ENCODE results near the gene PLCL2.
"Not testable (repeated sequence)": the region's sequence is repeated elsewhere in the genome, so short reads cannot be mapped to it uniquely, and the experiment has no call there.

The PLCL2 gene

GRCh38 chr3:16978921-16979271 lies 94.1 kb downstream of the PLCL2 start:
- no peak for DNase-seq (ENCODE audit: low spot score in 2 of 2)
- Mint-ChIP-seq H3K4me1 (peaks cover 62% of the 10 kb centered on the region), H3K36me3 (ENCODE audit: insufficient read depth) (peaks cover 2% of the 10 kb centered on the region), H3K4me3 (no peak overlapping the region), H3K9me3 (no peaks in the 10 kb centered on the region), H3K27me3 (no peaks in the 10 kb centered on the region), H3K27ac (ENCODE audit: low read depth) (no peak overlapping the region)
- no peak for ATAC-seq (replicated peaks; ENCODE audit: extremely low read depth, poor library complexity, severe bottlenecking)

GRCh38 chr3:16979769-16980515 lies 95.2 kb downstream of the PLCL2 start:
- DNase-seq (ENCODE audit: low spot score in 2 of 2); H3K4me3 Mint-ChIP-seq; H3K27me3 Mint-ChIP-seq; H3K36me3 Mint-ChIP-seq (ENCODE audit: insufficient read depth); H3K9me3 Mint-ChIP-seq; H3K27ac Mint-ChIP-seq (ENCODE audit: low read depth); ATAC-seq (replicated peaks; ENCODE audit: extremely low read depth, poor library complexity, severe bottlenecking): not testable (repeated sequence)
- peaks cover 52% of the 10 kb centered on the region for H3K4me1 Mint-ChIP-seq

DNA sequence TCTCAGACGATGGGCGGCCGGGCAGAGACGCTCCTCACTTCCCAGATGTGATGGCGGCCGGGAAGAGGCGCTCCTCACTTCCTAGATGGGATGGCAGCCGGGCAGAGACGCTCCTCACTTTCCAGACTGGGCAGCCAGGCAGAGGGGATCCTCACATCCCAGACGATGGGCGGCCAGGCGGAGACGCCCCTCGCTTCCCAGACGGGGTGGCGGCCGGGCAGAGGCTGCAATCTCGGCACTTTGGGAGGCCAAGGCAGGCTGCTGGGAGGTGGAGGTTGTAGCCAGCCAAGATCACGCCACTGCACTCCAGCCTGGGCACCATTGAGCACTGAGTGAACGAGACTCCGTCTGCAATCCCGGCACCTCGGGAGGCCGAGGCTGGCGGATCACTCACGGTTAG lies 95.8 kb downstream of the PLCL2 start:
- H3K9me3 Mint-ChIP-seq; H3K4me3 Mint-ChIP-seq; H3K36me3 Mint-ChIP-seq (ENCODE audit: insufficient read depth); ATAC-seq (replicated peaks; ENCODE audit: extremely low read depth, poor library complexity, severe bottlenecking); DNase-seq (ENCODE audit: low spot score in 2 of 2); H3K27me3 Mint-ChIP-seq; H3K27ac Mint-ChIP-seq (ENCODE audit: low read depth): not testable (repeated sequence)
- peaks cover 52% of the 10 kb centered on the region for H3K4me1 Mint-ChIP-seq

DNA sequence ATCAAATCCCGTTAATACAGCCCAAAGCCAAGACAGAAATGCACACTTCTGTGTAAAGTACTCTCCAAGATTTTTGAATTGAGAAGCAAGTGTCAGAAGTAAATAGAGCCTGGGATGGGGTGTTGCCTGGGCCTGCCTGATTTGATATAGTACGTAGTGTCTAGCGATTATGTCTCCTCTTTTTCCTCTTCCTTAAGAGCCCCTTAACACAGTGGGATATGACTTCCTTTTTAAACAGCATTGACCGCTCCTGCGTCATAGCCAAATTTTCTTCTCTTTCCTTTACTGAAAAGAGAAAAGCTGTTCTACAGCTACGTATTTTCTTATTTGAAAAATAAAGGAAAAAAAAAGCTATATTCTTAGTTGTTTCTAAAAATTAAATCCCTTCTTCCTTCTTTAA lies 97.7 kb downstream of the PLCL2 start:
- H3K27ac Mint-ChIP-seq (ENCODE audit: low read depth), result no peak overlapping the region
- H3K9me3 Mint-ChIP-seq, result no peaks in the 10 kb centered on the region
- H3K27me3 Mint-ChIP-seq, result no peaks in the 10 kb centered on the region
- no peak for DNase-seq (ENCODE audit: low spot score in 2 of 2)
- peaks cover 2% of the 10 kb centered on the region for H3K36me3 Mint-ChIP-seq (ENCODE audit: insufficient read depth)
- no peak for ATAC-seq (replicated peaks; ENCODE audit: extremely low read depth, poor library complexity, severe bottlenecking)
- H3K4me3 Mint-ChIP-seq, result no peak overlapping the region
- H3K4me1 Mint-ChIP-seq, result peaks cover 46% of the 10 kb centered on the region

- no peak for DNase-seq (ENCODE audit: low spot score in 2 of 2)
- peaks cover 2% of the 10 kb centered on the region for H3K36me3 Mint-ChIP-seq (ENCODE audit: insufficient read depth)
These were observed 100.9 kb downstream of the PLCL2 start for GRCh38 chr3:16985608-16986007.

DNA sequence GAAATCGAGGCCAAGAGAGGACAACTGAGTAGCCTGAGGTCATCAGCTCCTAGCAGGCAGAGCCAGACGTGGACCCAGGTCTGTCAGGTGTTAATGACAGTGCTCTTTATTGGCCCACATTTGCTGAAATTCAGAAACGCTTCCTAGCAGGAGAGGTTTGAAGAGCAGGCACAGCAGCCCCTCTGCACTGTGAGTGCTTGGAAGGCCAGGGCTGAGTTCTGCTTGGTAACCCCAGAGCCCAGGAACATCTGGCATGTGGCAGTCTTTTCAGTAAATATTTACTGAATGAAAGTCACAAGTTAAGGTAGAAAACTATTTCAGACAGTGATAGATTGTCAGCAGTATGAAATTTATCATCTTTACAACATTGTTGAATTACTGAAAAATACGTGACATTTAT lies 102.4 kb downstream of the PLCL2 start:
- DNase-seq (ENCODE audit: low spot score in 2 of 2) (no peak), ATAC-seq (replicated peaks; ENCODE audit: extremely low read depth, poor library complexity, severe bottlenecking) (no peak)
- Mint-ChIP-seq H3K36me3 (ENCODE audit: insufficient read depth) (peaks cover 2% of the 10 kb centered on the region), H3K4me3 (no peak overlapping the region), H3K9me3 (no peaks in the 10 kb centered on the region), H3K27ac (ENCODE audit: low read depth) (no peak overlapping the region), H3K27me3 (no peaks in the 10 kb centered on the region), H3K4me1 (peaks cover 55% of the 10 kb centered on the region)

More at GRCh38 chr3:16985608-16986007, 100.9 kb downstream of the PLCL2 start:
- Mint-ChIP-seq H3K27me3 (no peaks in the 10 kb centered on the region), H3K4me3 (no peak overlapping the region), H3K27ac (ENCODE audit: low read depth) (peak overlapping the region; percentile 2), H3K4me1 (peaks cover 56% of the 10 kb centered on the region), H3K9me3 (no peaks in the 10 kb centered on the region)
- ATAC-seq (replicated peaks; ENCODE audit: extremely low read depth, poor library complexity, severe bottlenecking), result no peak

- Mint-ChIP-seq H3K36me3 (ENCODE audit: insufficient read depth) (peaks cover 2% of the 10 kb centered on the region), H3K9me3 (no peaks in the 10 kb centered on the region), H3K4me1 (peaks cover 77% of the 10 kb centered on the region), H3K4me3 (no peak overlapping the region), H3K27ac (ENCODE audit: low read depth) (no peak overlapping the region), H3K27me3 (no peaks in the 10 kb centered on the region)
- DNase-seq (ENCODE audit: low spot score in 2 of 2) (no peak), ATAC-seq (replicated peaks; ENCODE audit: extremely low read depth, poor library complexity, severe bottlenecking) (no peak)
These were observed 105.4 kb downstream of the PLCL2 start for GRCh38 chr3:16990163-16990562.

DNA sequence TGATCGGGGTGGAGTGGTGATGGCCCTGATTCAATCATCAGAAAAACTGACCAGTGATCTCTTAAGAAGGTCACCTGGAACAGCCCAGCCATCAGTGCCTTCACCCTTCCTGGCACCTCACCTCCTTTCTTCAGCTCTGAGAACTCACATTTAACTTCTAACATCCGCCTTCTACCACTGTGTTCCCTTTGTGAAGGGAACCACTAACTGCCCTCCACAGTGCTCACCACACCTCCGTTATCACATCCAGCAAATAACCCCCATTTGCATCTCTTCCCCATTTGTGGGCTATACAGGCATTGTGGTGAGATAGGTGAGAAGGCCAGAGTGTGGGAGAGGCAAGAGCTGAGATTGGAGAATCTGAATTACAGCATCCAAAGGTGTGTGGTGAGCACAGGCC lies 107.4 kb downstream of the PLCL2 start:
- H3K4me1 Mint-ChIP-seq, result peaks cover 84% of the 10 kb centered on the region
- ATAC-seq (replicated peaks; ENCODE audit: extremely low read depth, poor library complexity, severe bottlenecking), result no peak
- H3K4me3 Mint-ChIP-seq, result peak overlapping the region; percentile 40
- H3K27me3 Mint-ChIP-seq, result no peaks in the 10 kb centered on the region
- DNase-seq (ENCODE audit: low spot score in 2 of 2), result no peak
- H3K36me3 Mint-ChIP-seq (ENCODE audit: insufficient read depth), result peaks cover 2% of the 10 kb centered on the region
- H3K9me3 Mint-ChIP-seq, result no peaks in the 10 kb centered on the region
- H3K27ac Mint-ChIP-seq (ENCODE audit: low read depth), result peak overlapping the region; percentile 40

- Mint-ChIP-seq H3K27ac (ENCODE audit: low read depth) (no peak overlapping the region), H3K9me3 (no peaks in the 10 kb centered on the region), H3K36me3 (ENCODE audit: insufficient read depth) (peaks cover 2% of the 10 kb centered on the region), H3K27me3 (no peaks in the 10 kb centered on the region), H3K4me1 (peaks cover 87% of the 10 kb centered on the region), H3K4me3 (no peak overlapping the region)
- no peak for ATAC-seq (replicated peaks; ENCODE audit: extremely low read depth, poor library complexity, severe bottlenecking)
- no peak for DNase-seq (ENCODE audit: low spot score in 2 of 2)
These were observed 108.5 kb downstream of the PLCL2 start for GRCh38 chr3:16993227-16993626.

DNA sequence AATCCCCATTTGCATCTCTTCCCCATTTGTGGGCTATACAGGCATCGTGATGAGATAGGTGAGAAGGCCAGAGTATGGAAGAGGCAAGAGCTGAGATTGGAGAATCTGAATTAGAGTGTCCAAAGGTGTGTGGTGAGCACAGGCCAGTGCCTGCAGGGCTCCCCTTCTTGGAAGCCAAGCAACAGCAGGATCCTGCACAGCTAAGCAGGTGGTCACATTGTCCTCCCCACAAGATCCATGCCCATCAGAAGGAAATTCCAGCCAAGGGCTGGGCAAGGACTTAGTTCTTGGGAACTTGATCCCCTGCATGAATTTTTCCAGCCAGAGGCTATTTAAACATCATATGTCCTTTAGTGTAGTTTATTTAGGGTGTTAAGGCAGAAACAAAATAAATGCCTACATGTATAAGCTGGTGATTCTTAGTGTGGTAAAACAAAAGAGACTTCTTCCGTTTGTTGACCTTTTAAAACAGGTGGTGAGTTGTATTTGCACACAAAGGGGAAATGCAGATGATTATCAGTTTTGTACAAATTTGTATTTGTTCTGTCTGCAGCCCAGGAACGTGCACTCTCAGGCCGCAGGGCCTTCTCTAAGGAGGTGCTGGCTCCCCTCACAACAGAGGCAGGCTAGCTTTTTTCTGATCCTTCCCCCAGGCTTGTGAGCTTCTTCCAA lies 110.2 kb downstream of the PLCL2 start:
- H3K9me3 Mint-ChIP-seq, result no peaks in the 10 kb centered on the region
- H3K36me3 Mint-ChIP-seq (ENCODE audit: insufficient read depth), result peaks cover 2% of the 10 kb centered on the region
- H3K4me3 Mint-ChIP-seq, result peak overlapping the region; percentile 16
- ATAC-seq (replicated peaks; ENCODE audit: extremely low read depth, poor library complexity, severe bottlenecking) (no peak), DNase-seq (ENCODE audit: low spot score in 2 of 2) (no peak)
- peak overlapping the region; percentile 63 for H3K27ac Mint-ChIP-seq (ENCODE audit: low read depth)
- H3K4me1 Mint-ChIP-seq, result peaks cover 92% of the 10 kb centered on the region
- no peaks in the 10 kb centered on the region for H3K27me3 Mint-ChIP-seq

GRCh38 chr3:16995601-16996000 lies 110.8 kb downstream of the PLCL2 start:
- no peak for DNase-seq (ENCODE audit: low spot score in 2 of 2)
- ATAC-seq (replicated peaks; ENCODE audit: extremely low read depth, poor library complexity, severe bottlenecking), result no peak
- peaks cover 90% of the 10 kb centered on the region for H3K4me1 Mint-ChIP-seq
- peaks cover 2% of the 10 kb centered on the region for H3K36me3 Mint-ChIP-seq (ENCODE audit: insufficient read depth)
- no peak overlapping the region for H3K4me3 Mint-ChIP-seq
- H3K9me3 Mint-ChIP-seq, result no peaks in the 10 kb centered on the region
- H3K27ac Mint-ChIP-seq (ENCODE audit: low read depth), result peak overlapping the region; percentile 63
- no peaks in the 10 kb centered on the region for H3K27me3 Mint-ChIP-seq

DNA sequence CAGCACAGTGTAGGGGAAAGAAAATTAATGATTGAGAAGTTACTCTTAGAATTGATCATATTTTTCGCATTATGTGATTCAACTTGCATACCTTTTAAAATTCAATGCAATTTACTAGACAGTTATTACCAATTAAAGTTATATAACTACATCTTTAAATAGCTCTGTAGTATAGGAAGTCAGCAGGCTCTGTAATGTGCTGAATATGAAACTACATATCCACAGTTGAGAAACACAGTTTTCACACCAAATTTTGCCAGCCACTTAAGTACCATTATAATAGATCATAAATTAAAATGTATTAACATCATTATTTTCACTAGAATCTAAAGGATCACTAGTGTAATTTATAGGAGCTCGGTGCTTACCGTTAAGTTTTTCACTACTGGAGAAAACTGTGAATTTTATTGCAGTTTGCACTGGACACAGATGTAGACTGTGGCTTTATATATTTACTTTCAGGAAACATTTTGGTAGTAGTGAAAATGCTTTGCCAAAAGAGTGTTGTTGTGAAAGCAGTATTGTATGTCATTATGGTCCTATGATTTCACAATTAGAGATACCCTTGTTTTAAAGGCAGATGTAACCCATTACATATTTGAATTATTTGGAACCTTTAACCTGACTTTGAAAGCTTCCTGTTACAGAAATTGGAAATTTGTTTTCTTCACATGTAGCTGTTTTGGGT lies 113.6 kb downstream of the PLCL2 start:
- Mint-ChIP-seq H3K27ac (ENCODE audit: low read depth) (peak overlapping the region; percentile 13), H3K4me1 (peaks cover 89% of the 10 kb centered on the region), H3K4me3 (no peak overlapping the region), H3K36me3 (ENCODE audit: insufficient read depth) (no peaks in the 10 kb centered on the region), H3K9me3 (no peaks in the 10 kb centered on the region), H3K27me3 (no peaks in the 10 kb centered on the region)
- ATAC-seq (replicated peaks; ENCODE audit: extremely low read depth, poor library complexity, severe bottlenecking) (peak; percentile 32), DNase-seq (ENCODE audit: low spot score in 2 of 2) (no peak)

DNA sequence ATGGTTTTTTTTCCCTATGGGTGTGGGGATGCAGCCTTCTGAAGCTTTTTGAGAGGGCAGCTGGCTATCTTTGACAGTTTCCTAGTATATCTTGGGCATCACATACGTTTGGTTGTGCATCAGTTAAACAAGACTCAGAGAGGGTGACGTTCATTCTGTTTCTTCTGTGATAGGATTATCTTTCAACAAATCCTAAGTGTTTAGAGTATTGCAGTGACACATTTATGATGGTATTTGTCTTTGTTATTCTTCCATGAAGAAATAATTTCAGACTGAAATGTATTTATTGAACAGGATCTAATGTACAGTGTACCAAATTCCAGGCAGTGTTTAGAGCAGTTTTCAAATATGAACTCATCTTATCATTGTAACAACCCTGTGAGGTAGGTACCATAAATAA lies 114.4 kb downstream of the PLCL2 start:
- H3K4me3 Mint-ChIP-seq, result no peak overlapping the region
- H3K4me1 Mint-ChIP-seq, result peaks cover 89% of the 10 kb centered on the region
- H3K27ac Mint-ChIP-seq (ENCODE audit: low read depth), result peak overlapping the region; percentile 13
- H3K36me3 Mint-ChIP-seq (ENCODE audit: insufficient read depth), result no peaks in the 10 kb centered on the region
- H3K9me3 Mint-ChIP-seq, result no peaks in the 10 kb centered on the region
- H3K27me3 Mint-ChIP-seq, result no peaks in the 10 kb centered on the region
- ATAC-seq (replicated peaks; ENCODE audit: extremely low read depth, poor library complexity, severe bottlenecking) (no peak), DNase-seq (ENCODE audit: low spot score in 2 of 2) (no peak)

All from central memory CD8-positive, alpha-beta T cell (primary cell).